ENCODE data around the gene DST.

DST gene

GRCh38 chr6:56475736-56476457 lies 166.8 kb downstream of the DST start:
- no peak for TF ChIP-seq CTCF (IDR thresholded peaks at IDR 0.05; ENCODE audit: insufficient read depth, missing control alignments)
- no peak for FAIRE-seq
- DNase-seq (ENCODE audit: insufficient read length, low spot score) = no peak

- no peak for TF ChIP-seq CTCF (IDR thresholded peaks at IDR 0.05; ENCODE audit: insufficient read depth, missing control alignments)
Measured at GRCh38 chr6:56474532-56474931, 168.2 kb downstream of the DST start.

GRCh38 chr6:56463443-56463842 lies 179.2 kb downstream of the DST start:
- DNase-seq (ENCODE audit: insufficient read length, low spot score) = no peak
- no peak for FAIRE-seq

More at GRCh38 chr6:56474532-56474931, 168.2 kb downstream of the DST start:
- no peak for FAIRE-seq
- DNase-seq (ENCODE audit: insufficient read length, low spot score) = no peak

GRCh38 chr6:56459030-56459805 lies 183.5 kb downstream of the DST start:
- FAIRE-seq = no peak
- TF ChIP-seq CTCF (IDR thresholded peaks at IDR 0.05; ENCODE audit: insufficient read depth, missing control alignments) = no peak

More at GRCh38 chr6:56463443-56463842, 179.2 kb downstream of the DST start:
- no peak for TF ChIP-seq CTCF (IDR thresholded peaks at IDR 0.05; ENCODE audit: insufficient read depth, missing control alignments)

GRCh38 chr6:56458324-56458884 lies 184.3 kb downstream of the DST start:
- no peak for TF ChIP-seq CTCF (IDR thresholded peaks at IDR 0.05; ENCODE audit: insufficient read depth, missing control alignments)
- FAIRE-seq (no peak), DNase-seq (ENCODE audit: insufficient read length, low spot score) (no peak)

More at GRCh38 chr6:56459030-56459805, 183.5 kb downstream of the DST start:
- no peak for DNase-seq (ENCODE audit: insufficient read length, low spot score)

GRCh38 chr6:56456785-56457184 lies 185.9 kb downstream of the DST start:
- FAIRE-seq = no peak
- TF ChIP-seq CTCF (IDR thresholded peaks at IDR 0.05; ENCODE audit: insufficient read depth, missing control alignments) = no peak
- no peak for DNase-seq (ENCODE audit: insufficient read length, low spot score)

Measured in D721Med (cell line).